ENCODE data around the gene COX7A2L. TPM values are rescaled to one million over a fixed set of nuclear protein-coding genes. Genes with fewer than 3 reads are reported as not detected.

The COX7A2L gene
- 215 and 237 TPM in 2 replicates for total RNA-seq

- H3K4me2 ChIP-seq (ENCODE audit: insufficient read depth, low read length): peak within 1 kb of the TSS; percentile 97
- H3K4me1 ChIP-seq (ENCODE audit: insufficient read depth, low read length): peaks cover 18% of the 10 kb centered on the region
- no peaks in the 10 kb centered on the region for H3K36me3 ChIP-seq (ENCODE audit: insufficient read depth, low read length)
- H3K27me3 ChIP-seq (ENCODE audit: insufficient read depth, low read length): peaks cover 5% of the 10 kb centered on the region
- H3K27ac ChIP-seq (ENCODE audit: low read depth, low read length): peak within 1 kb of the TSS; percentile 97
- peaks cover 29% of the 10 kb centered on the region for H4K20me1 ChIP-seq (ENCODE audit: insufficient read depth, low read length)
- peaks cover 50% of the 10 kb centered on the region for H3K79me2 ChIP-seq (ENCODE audit: insufficient read depth, low read length)
- peak; percentile 95 for DNase-seq (ENCODE audit: insufficient read length, low spot score, missing footprints)
- peak within 1 kb of the TSS; percentile 91 for H3K4me3 ChIP-seq (ENCODE audit: insufficient read depth, low read length)
- H2AFZ ChIP-seq (ENCODE audit: low read length): peak within 1 kb of the TSS; percentile 87
- peak; percentile 36 for TF ChIP-seq CTCF (IDR thresholded peaks at IDR 0.05; ENCODE audit: extremely low read depth, low read depth, low read length)
- no peaks in the 10 kb centered on the region for H3K9me3 ChIP-seq (ENCODE audit: low read depth, low read length)
Observed at GRCh38 chr2:42360890-42361727, at the start of gene COX7A2L. Gene COX7A2L, minus strand, starts transcription at chr2:42361217. Its CDS starts 56 bp downstream, at chr2:42361161.

GRCh38 chr2:42408009-42408408, 47.0 kb upstream of the COX7A2L start:
- no peak for DNase-seq (ENCODE audit: insufficient read length, low spot score, missing footprints)
- Histone ChIP-seq H3K4me3 (ENCODE audit: insufficient read depth, low read length) (no peak overlapping the region), H3K4me1 (ENCODE audit: insufficient read depth, low read length) (no peaks in the 10 kb centered on the region), H3K4me2 (ENCODE audit: insufficient read depth, low read length) (no peak overlapping the region), H3K27me3 (ENCODE audit: insufficient read depth, low read length) (no peaks in the 10 kb centered on the region), H2AFZ (ENCODE audit: low read length) (no peak overlapping the region), H3K79me2 (ENCODE audit: insufficient read depth, low read length) (no peaks in the 10 kb centered on the region), H3K27ac (ENCODE audit: low read depth, low read length) (no peak overlapping the region), H3K9me3 (ENCODE audit: low read depth, low read length) (no peaks in the 10 kb centered on the region), H4K20me1 (ENCODE audit: insufficient read depth, low read length) (no peaks in the 10 kb centered on the region), H3K36me3 (ENCODE audit: insufficient read depth, low read length) (no peaks in the 10 kb centered on the region)
- TF ChIP-seq CTCF (IDR thresholded peaks at IDR 0.05; ENCODE audit: extremely low read depth, low read depth, low read length): no peak

GRCh38 chr2:42407476-42407875, 46.5 kb upstream of the COX7A2L start:
- Histone ChIP-seq H3K36me3 (ENCODE audit: insufficient read depth, low read length) (no peaks in the 10 kb centered on the region), H2AFZ (ENCODE audit: low read length) (no peak overlapping the region), H3K4me1 (ENCODE audit: insufficient read depth, low read length) (no peaks in the 10 kb centered on the region), H3K4me3 (ENCODE audit: insufficient read depth, low read length) (no peak overlapping the region), H3K27ac (ENCODE audit: low read depth, low read length) (no peak overlapping the region), H4K20me1 (ENCODE audit: insufficient read depth, low read length) (no peaks in the 10 kb centered on the region), H3K4me2 (ENCODE audit: insufficient read depth, low read length) (no peak overlapping the region), H3K9me3 (ENCODE audit: low read depth, low read length) (no peaks in the 10 kb centered on the region), H3K27me3 (ENCODE audit: insufficient read depth, low read length) (no peaks in the 10 kb centered on the region), H3K79me2 (ENCODE audit: insufficient read depth, low read length) (no peaks in the 10 kb centered on the region)
- TF ChIP-seq CTCF (IDR thresholded peaks at IDR 0.05; ENCODE audit: extremely low read depth, low read depth, low read length): no peak
- DNase-seq (ENCODE audit: insufficient read length, low spot score, missing footprints): no peak

GRCh38 chr2:42404676-42405075, 43.7 kb upstream of the COX7A2L start:
- Histone ChIP-seq H3K4me3 (ENCODE audit: insufficient read depth, low read length) (no peak overlapping the region), H3K27me3 (ENCODE audit: insufficient read depth, low read length) (no peaks in the 10 kb centered on the region), H3K27ac (ENCODE audit: low read depth, low read length) (no peak overlapping the region), H2AFZ (ENCODE audit: low read length) (no peak overlapping the region), H3K79me2 (ENCODE audit: insufficient read depth, low read length) (no peaks in the 10 kb centered on the region), H3K9me3 (ENCODE audit: low read depth, low read length) (no peaks in the 10 kb centered on the region), H3K4me1 (ENCODE audit: insufficient read depth, low read length) (no peaks in the 10 kb centered on the region), H3K36me3 (ENCODE audit: insufficient read depth, low read length) (no peaks in the 10 kb centered on the region), H3K4me2 (ENCODE audit: insufficient read depth, low read length) (no peak overlapping the region), H4K20me1 (ENCODE audit: insufficient read depth, low read length) (no peaks in the 10 kb centered on the region)
- no peak for DNase-seq (ENCODE audit: insufficient read length, low spot score, missing footprints)
- TF ChIP-seq CTCF (IDR thresholded peaks at IDR 0.05; ENCODE audit: extremely low read depth, low read depth, low read length): no peak
